Spleen (tissue), 11 donors: Measurements from ENCODE around the gene BTBD10. TPM values are rescaled to one million over a fixed set of nuclear protein-coding genes. Genes with fewer than 3 reads are reported as not detected.
"Not testable (repeated sequence)": the region's sequence is repeated elsewhere in the genome, so short reads cannot be mapped to it uniquely, and the experiment has no call there.

ENCODE experiments used
- DNase-seq: peaks from one replicate; pipeline ENCODE4 v3.0.0-alpha.2; 2020
- H3K27ac ChIP-seq, 8 donors: fragments of 200-600 bp; sonication (generic) in 7 of 8; 1 replicate in 4 of 8; 2 replicates in 4 of 8; pipeline versions ENCODE4 v1.5.0 to v1.8.0; 2016 to 2021; ENCODE audit warnings: inconsistent platforms in 4 of 8, mild to moderate bottlenecking in 4 of 8, moderate library complexity in 1 of 8
- H3K27me3 ChIP-seq, 7 donors: fragments of 200-600 bp; sonication (generic) in 6 of 7; replicated peaks in 1 of 7; 1 replicate in 4 of 7; 2 replicates in 3 of 7; pipeline versions ENCODE4 v1.5.0 to v1.8.0; 2016 to 2021; ENCODE audit warnings: inconsistent platforms in 3 of 7, mild to moderate bottlenecking in 1 of 7
- H3K36me3 ChIP-seq, 6 donors: fragments of 200-600 bp; sonication (generic) in 5 of 6; 1 replicate in 4 of 6; 2 replicates in 2 of 6; pipeline versions ENCODE4 v1.5.0 to v1.8.0; 2016 to 2021; ENCODE audit warnings: inconsistent platforms in 2 of 6
- H3K4me1 ChIP-seq, 6 donors: fragments of 200-600 bp; sonication (generic) in 5 of 6; 1 replicate in 3 of 6; 2 replicates in 3 of 6; pipeline versions ENCODE4 v1.5.0 to v1.8.0; 2016 to 2021; ENCODE audit warnings: inconsistent platforms in 3 of 6
- H3K4me3 ChIP-seq, 8 donors: fragments of 200-600 bp; sonication (generic) in 7 of 8; 1 replicate in 4 of 8; 2 replicates in 4 of 8; pipeline versions ENCODE4 v1.5.0 to v1.8.0; 2016 to 2021; ENCODE audit warnings: inconsistent platforms in 4 of 8, mild to moderate bottlenecking in 4 of 8, moderate library complexity in 2 of 8
- H3K9me3 ChIP-seq, 8 donors: fragments of 200-600 bp; sonication (generic) in 7 of 8; 1 replicate in 4 of 8; 2 replicates in 4 of 8; pipeline versions ENCODE4 v1.5.0 to v1.8.0; 2016 to 2021; ENCODE audit warnings: inconsistent platforms in 4 of 8
- CTCF ChIP-seq, 11 experiments: fragments of 200-600 bp in 7 of 11; fragments of 450-650 bp in 4 of 11; sonication (generic) in 4 of 11; IDR thresholded peaks in 8 of 11; conservative IDR thresholded peaks in 3 of 11; 1 replicate in 7 of 11; 2 replicates in 4 of 11; pipeline versions ENCODE4 v1.4.0 to v1.8.0; 2016 to 2021; ENCODE audit warnings: antibody characterized with exemption in 11 of 11, inconsistent platforms in 4 of 11, mild to moderate bottlenecking in 1 of 11
- POLR2A ChIP-seq, 3 donors: fragments of 450-650 bp; IDR thresholded peaks; one replicate each; pipeline ENCODE4 v1.5.1; 2017; ENCODE audit warnings: antibody characterized with exemption in 3 of 3, mild to moderate bottlenecking in 1 of 3
- POLR2AphosphoS5 ChIP-seq, 3 donors: sonication (generic); formaldehyde crosslinking; IDR thresholded peaks; one replicate each; pipeline ENCODE4 v1.5.1; 2017; ENCODE audit warnings: antibody characterized with exemption in 3 of 3
- WGBS, 5 donors: extraction: QIAGEN DNeasy Blood & Tissue Kit in 3 of 5; methylation state at CpG; one replicate each; pipeline versions ENCODE4 v1.1.5 to v1.1.7; 2013 to 2018; 5-methylcytosine and 5-hydroxymethylcytosine counted together
- intact Hi-C: fragments of 100-400 bp; cut with DNase I; formaldehyde crosslinking; loops from one replicate; pipeline ENCODE4 v1.15.0; 2023; ENCODE audit warnings: low total_unique reads
- polyA plus RNA-seq, 3 donors: library from polyadenylated mRNA; stranded (reverse); fragments of 200-250 nt; gene quantifications; one replicate each; pipeline ENCODE4 v1.2.1, GENCODE V29; 2013
- total RNA-seq, 7 donors: library from RNA; depleted of rRNA in 3 of 7; stranded (reverse); fragments of >200 nt in 3 of 7; fragmentation: NEBNext Ultra II Directional in 4 of 7; extraction: Animal tissue kit (Norgen Biotek cat#: 25700) in 4 of 7; gene quantifications; one replicate each; pipeline versions ENCODE4 v1.1.0 to v1.2.1, GENCODE V29; 2016 to 2021
- donor health status: healthy with polysubstance abuse.
- donor health status: DM: no; HTN: no; CAD: no; lungs with moderate emphysema.
- donor health status: DM: no; HTN: no; CAD: no.
- donor health status: Bipolar disorder and iron deficiency.
- donor health status: healthy.
- donor health status: DM: no; HTN: no; CAD: no.
- donor health status: DM: yes; HTN: yes; CAD: no.

Gene BTBD10
- total and polyA plus RNA-seq, 10 donors = 8.8 to 32.5 (median 25.1) TPM

- intact Hi-C loops = no loop called here
- Histone ChIP-seq H3K27me3 (no peaks in the 10 kb centered on the region), H3K27ac (no peak overlapping the region), H3K9me3 (no peaks in the 10 kb centered on the region), H3K4me1 (no peaks in the 10 kb centered on the region), H3K4me3 (no peak overlapping the region), H3K36me3 (peaks cover 0 to 98% (median 36%) of the 10 kb centered on the region in 6 donors)
- WGBS, 5 donors = 95 to 99% (median 98%) methylated on average over 4 of the region's 4 CpGs
- DNase-seq = no peak
- TF ChIP-seq POLR2AphosphoS5 (IDR thresholded peaks at IDR 0.05) (no peak), CTCF (IDR thresholded peaks at IDR 0.05 in 8 of 11, conservative IDR thresholded peaks at IDR 0.05 in 3 of 11) (no peak), POLR2A (IDR thresholded peaks at IDR 0.05) (no peak)
Measured at GRCh38 chr11:13405220-13405619, 57.8 kb downstream of the BTBD10 start.

GRCh38 chr11:13398335-13398734 lies 64.7 kb downstream of the BTBD10 start:
- DNase-seq, H3K4me3 ChIP-seq, intact Hi-C loops: not testable (repeated sequence)

DNA sequence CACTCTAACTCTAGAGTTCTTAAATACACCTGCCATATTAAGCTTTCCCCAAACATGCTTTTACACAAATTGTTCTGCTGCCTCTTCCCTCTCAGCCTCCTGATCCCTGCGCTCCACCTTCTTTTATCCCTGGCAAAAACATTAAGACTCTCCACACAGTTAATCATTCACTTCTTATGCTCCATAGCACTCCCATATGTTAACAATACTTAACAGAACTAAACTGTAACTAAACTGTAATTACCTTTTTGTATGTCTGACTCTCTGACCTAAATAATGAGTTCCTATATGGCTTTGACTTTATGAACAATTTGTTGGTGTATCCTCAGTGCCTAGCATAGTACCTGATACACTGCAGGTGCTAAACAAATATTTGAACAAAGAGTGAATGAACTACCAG lies 71.8 kb downstream of the BTBD10 start:
- peaks cover 0 to 66% (median 40%) of the 10 kb centered on the region in 6 donors for H3K36me3 ChIP-seq
- peaks cover 0 to 4% (median 0%) of the 10 kb centered on the region in 8 donors for H3K9me3 ChIP-seq
- TF ChIP-seq POLR2A (IDR thresholded peaks at IDR 0.05) = no peak
- TF ChIP-seq CTCF (IDR thresholded peaks at IDR 0.05 in 8 of 11, conservative IDR thresholded peaks at IDR 0.05 in 3 of 11) = no peak
- no peak for TF ChIP-seq POLR2AphosphoS5 (IDR thresholded peaks at IDR 0.05)
- no peak overlapping the region for H3K4me3 ChIP-seq
- H3K4me1 ChIP-seq = no peaks in the 10 kb centered on the region
- no peak for DNase-seq
- no peak overlapping the region for H3K27ac ChIP-seq
- WGBS, 5 donors = 95 to 100% (median 98%) methylated on average over 1 of the region's 1 CpG
- intact Hi-C loops = no loop called here
- no peaks in the 10 kb centered on the region for H3K27me3 ChIP-seq

More at GRCh38 chr11:13398335-13398734, 64.7 kb downstream of the BTBD10 start:
- H3K4me1 ChIP-seq, H3K9me3 ChIP-seq, H3K27ac ChIP-seq, H3K27me3 ChIP-seq: not testable (repeated sequence)
- peaks cover 0 to 42% (median 22%) of the 10 kb centered on the region in 6 donors for H3K36me3 ChIP-seq

DNA sequence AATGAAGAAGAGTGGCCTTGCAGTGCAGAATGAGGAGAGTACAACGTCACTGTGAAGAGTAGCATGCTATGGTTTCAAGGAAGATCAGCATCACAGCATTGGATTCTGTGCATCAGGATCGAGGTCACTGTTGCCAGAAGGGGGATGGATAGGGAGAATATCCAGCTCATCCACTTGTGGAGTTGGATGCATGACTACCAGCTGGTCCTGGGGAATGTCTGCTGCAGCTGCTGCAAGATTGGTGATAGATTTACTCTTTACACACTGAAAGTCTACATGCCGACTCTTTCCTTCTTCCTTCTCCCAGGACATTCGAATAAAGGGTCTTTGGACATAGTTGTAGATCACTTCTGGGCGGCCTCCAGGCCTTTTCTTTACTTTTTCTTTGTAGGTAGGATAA lies 74.3 kb downstream of the BTBD10 start:
- H3K27me3 ChIP-seq = no peaks in the 10 kb centered on the region
- H3K4me3 ChIP-seq = no peak overlapping the region
- DNase-seq = no peak
- 91 to 98% (median 95%) methylated on average over 5 of the region's 5 CpGs for WGBS, 5 donors
- intact Hi-C loops = no loop called here
- peaks cover 3 to 91% (median 49%) of the 10 kb centered on the region in 6 donors for H3K36me3 ChIP-seq
- TF ChIP-seq POLR2A (IDR thresholded peaks at IDR 0.05) (no peak), POLR2AphosphoS5 (IDR thresholded peaks at IDR 0.05) (no peak), CTCF (IDR thresholded peaks at IDR 0.05 in 8 of 11, conservative IDR thresholded peaks at IDR 0.05 in 3 of 11) (no peak)
- no peak overlapping the region for H3K27ac ChIP-seq
- no peaks in the 10 kb centered on the region for H3K4me1 ChIP-seq
- H3K9me3 ChIP-seq = no peaks in the 10 kb centered on the region

DNA sequence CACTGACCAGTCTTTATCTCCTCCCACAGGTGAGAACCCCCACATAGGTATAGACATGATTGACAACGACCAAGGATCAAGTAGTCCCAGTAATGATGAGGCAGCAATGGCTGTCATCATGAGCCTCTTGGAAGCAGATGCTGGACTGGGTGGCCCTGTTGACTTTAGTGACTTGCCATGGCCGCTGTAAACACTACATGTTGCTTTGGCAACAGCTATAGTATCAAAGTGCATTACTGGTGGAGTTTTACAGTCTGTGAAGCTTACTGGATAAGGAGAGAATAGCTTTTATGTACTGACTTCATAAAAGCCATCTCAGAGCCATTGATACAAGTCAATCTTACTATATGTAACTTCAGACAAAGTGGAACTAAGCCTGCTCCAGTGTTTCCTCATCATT lies 76.5 kb downstream of the BTBD10 start:
- Histone ChIP-seq H3K27me3 (no peaks in the 10 kb centered on the region), H3K36me3 (peaks cover 3 to 100% (median 62%) of the 10 kb centered on the region in 6 donors), H3K27ac (no peak overlapping the region), H3K9me3 (no peaks in the 10 kb centered on the region), H3K4me1 (no peaks in the 10 kb centered on the region), H3K4me3 (no peak overlapping the region)
- WGBS, 5 donors = 81 to 97% (median 95%) methylated on average over 2 of the region's 2 CpGs
- no peak for DNase-seq
- intact Hi-C loops = no loop called here
- TF ChIP-seq POLR2A (IDR thresholded peaks at IDR 0.05) = no peak
- no peak for TF ChIP-seq POLR2AphosphoS5 (IDR thresholded peaks at IDR 0.05)
- no peak for TF ChIP-seq CTCF (IDR thresholded peaks at IDR 0.05 in 8 of 11, conservative IDR thresholded peaks at IDR 0.05 in 3 of 11)
